MG63 (cell line): ENCODE measurements around the gene IMMP2L. TPM values are rescaled to one million over a fixed set of nuclear protein-coding genes. Genes with fewer than 3 reads are reported as not detected.
A peak's percentile ranks its signal among the peaks of the same experiment; 100 is the strongest.

Source experiments
- DNase-seq: peaks from one replicate; pipeline ENCODE4 v3.0.0-alpha.2; 2020
- H3K27me3 ChIP-seq: fragments of 250-450 bp; sonication (Bioruptor Pico); 2 replicates; pipeline ENCODE4 v1.5.1; 2020; ENCODE audit warnings: mild to moderate bottlenecking, moderate library complexity
- H3K36me3 ChIP-seq: fragments of 250-450 bp; sonication (Bioruptor Pico); 2 replicates; pipeline ENCODE4 v1.5.1; 2020; ENCODE audit warnings: mild to moderate bottlenecking, moderate library complexity
- H3K4me3 ChIP-seq: fragments of 250-450 bp; sonication (Bioruptor Pico); 2 replicates; pipeline ENCODE4 v1.5.1; 2020; ENCODE audit warnings: mild to moderate bottlenecking, moderate library complexity
- H3K9me3 ChIP-seq: fragments of 250-450 bp; sonication (Bioruptor Pico); 2 replicates; pipeline ENCODE4 v1.5.1; 2020; ENCODE audit warnings: mild to moderate bottlenecking, moderate library complexity
- total RNA-seq: library from RNA; depleted of rRNA; stranded (reverse); fragments of >200 nt; shearing (Covaris generic); gene quantifications from 2 replicates; pipeline ENCODE4 v1.2.3, GENCODE V29; 2014; ENCODE audit warnings: low replicate concordance

The IMMP2L gene
- total RNA-seq, 1 experiment from 2014 or later: 8.8 TPM

DNA sequence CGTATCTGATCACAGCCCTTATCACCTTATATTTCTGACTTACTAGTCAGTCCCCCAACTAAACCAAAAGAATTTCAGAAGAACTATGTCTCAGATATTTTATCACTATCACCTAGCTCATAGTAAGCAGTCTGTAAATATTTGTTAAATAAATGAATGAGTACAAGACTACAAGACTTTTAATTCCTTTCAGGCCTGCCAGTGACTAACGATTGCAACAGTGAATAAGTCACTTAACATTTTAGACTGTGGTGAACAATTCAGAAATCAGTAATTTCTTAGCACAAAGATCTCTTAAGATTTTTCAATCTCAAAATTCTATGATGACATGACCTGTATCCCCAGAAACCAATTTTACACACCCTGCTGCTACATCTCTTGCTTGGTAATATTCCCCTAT is 162.2 kb downstream of the IMMP2L start:
- Histone ChIP-seq H3K4me3 (no peak overlapping the region), H3K9me3 (no peaks in the 10 kb centered on the region), H3K27me3 (no peaks in the 10 kb centered on the region), H3K36me3 (no peaks in the 10 kb centered on the region)
- no peak for DNase-seq

DNA sequence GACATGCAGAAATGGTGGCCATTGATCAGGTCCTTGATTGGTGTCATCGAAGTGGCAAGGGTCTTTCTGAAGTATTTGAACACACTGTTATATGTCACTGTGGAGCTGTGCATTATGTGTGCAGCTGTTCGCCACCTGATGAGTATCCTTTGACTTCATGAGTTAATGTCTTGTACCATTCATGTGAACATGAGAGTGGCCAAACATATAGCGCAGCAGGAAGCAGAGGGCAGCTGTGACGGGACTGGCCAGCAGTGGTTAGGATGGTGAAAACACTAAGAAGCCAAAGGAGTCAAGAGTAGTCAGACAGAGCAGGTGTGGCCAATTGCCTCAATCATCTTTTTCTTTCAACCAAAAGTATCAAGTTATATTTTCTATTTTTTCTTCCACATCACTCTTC is 167.4 kb downstream of the IMMP2L start:
- Histone ChIP-seq H3K9me3 (no peaks in the 10 kb centered on the region), H3K27me3 (no peaks in the 10 kb centered on the region), H3K4me3 (no peak overlapping the region), H3K36me3 (no peaks in the 10 kb centered on the region)
- no peak for DNase-seq

DNA sequence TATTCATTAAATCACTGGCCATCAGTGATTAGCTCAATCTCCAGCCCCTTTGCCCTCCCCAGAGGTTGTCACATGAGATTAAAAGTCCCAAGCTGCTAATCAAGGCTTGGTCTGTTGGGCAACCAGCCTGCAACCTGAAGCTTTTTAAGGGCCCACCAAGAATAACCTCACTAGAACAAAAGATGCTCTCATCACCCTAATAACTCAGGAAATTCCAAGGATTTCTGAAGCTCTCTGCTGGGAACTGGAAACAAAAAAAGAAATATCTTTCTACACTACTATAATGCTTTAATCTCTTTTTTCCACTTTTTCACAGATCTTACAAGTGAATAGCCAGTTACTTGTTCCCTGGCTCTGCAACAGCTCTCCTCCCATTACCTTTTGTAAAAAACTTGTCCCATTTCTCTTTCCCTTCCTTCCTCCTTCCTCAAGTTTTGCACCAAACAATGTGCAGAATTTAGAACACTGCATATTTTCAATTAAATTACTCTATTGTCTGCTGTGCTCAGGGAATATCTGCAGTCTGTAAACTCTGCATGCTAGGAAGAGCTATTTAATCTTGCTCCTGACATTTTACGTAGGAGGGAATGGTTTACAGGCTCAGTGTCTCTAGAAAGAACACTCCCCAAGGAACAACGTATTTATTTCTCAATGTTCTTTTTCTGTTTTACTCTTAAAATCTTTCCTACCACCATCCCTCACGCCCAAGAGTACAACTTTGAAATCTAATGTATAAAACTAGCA is 169.1 kb downstream of the IMMP2L start:
- no peak overlapping the region for H3K4me3 ChIP-seq
- H3K27me3 ChIP-seq: no peaks in the 10 kb centered on the region
- no peak for DNase-seq
- H3K9me3 ChIP-seq: no peaks in the 10 kb centered on the region
- H3K36me3 ChIP-seq: no peaks in the 10 kb centered on the region

DNA sequence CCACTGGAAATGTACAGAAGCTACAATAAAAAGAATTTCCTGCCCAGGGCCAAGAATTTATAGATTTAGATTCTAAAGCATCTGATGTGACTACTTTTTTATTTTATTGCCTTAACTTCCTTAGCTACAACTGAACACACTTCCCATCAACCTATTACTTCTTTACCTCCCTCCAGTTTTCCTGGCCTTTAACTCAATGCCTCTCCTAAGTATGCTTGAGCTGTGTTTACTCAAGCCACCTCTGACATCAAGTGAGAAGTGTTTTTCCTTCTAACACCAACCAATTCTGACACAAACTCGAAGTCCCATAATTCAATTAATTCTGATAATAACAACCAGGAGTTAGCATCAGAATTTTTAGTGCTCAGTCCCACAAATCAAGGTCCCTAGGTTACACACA is 170.0 kb downstream of the IMMP2L start:
- no peaks in the 10 kb centered on the region for H3K9me3 ChIP-seq
- no peak overlapping the region for H3K4me3 ChIP-seq
- no peak for DNase-seq
- H3K27me3 ChIP-seq: no peaks in the 10 kb centered on the region
- no peaks in the 10 kb centered on the region for H3K36me3 ChIP-seq

DNA sequence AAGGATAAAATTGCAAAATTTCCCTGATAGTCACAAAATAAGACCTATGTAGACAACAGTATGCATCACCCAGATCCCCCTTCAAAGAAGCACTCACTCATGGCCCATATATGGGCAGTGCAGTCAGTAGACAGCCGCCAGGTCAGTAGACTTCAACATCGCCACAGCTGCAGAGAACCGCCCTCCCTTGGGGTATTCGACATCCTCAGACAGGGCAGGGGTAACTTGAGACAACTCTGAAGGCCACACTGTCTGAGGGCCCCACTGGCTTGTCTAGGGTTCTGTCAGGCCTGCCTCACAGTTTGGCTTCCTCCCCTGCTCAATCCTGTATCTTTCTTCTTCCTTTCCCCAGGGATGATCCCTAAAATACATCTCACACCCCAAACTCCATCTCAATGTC is 172.3 kb downstream of the IMMP2L start:
- Histone ChIP-seq H3K4me3 (no peak overlapping the region), H3K9me3 (no peaks in the 10 kb centered on the region), H3K36me3 (no peaks in the 10 kb centered on the region), H3K27me3 (no peaks in the 10 kb centered on the region)
- DNase-seq: no peak

DNA sequence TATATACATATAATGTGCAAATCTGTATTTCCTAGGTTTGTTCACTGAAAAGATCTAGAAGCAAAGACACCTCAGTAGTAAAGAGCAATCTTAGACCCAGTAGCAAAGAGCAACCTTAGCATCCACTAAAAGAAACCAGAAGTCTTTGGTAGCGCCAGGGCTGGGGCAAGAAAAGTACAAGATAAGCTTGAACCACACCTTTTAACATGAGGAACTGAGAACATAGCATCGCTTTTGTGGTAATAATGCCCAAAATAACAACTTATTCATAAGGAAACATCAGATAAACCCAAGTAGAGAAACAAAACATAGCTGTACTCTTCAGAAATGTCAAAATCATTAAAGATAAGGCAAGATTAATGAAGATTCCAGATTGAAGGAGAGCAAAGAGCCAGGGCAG is 173.4 kb downstream of the IMMP2L start:
- Histone ChIP-seq H3K27me3 (no peaks in the 10 kb centered on the region), H3K4me3 (no peak overlapping the region), H3K36me3 (no peaks in the 10 kb centered on the region), H3K9me3 (no peaks in the 10 kb centered on the region)
- no peak for DNase-seq

DNA sequence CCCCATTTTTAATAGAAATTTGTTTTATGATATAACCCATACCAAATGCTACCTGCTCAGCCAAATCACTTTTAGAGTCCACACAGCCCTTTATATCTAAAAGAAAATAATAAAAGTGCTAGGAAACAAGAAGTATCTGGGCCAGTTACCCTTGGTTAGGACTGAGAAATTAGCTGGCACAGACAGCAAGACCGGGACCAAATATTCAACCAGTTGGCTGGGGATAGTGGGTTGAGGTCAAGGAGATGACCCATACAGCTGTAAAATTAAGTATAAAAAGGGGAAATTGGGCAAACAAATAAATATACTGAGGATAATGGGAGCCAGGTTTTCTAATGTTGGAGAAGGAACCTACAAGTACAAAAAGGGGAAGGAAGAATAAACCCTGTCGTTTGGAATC is 174.3 kb downstream of the IMMP2L start:
- no peaks in the 10 kb centered on the region for H3K36me3 ChIP-seq
- H3K9me3 ChIP-seq: no peaks in the 10 kb centered on the region
- H3K27me3 ChIP-seq: no peaks in the 10 kb centered on the region
- no peak for DNase-seq
- H3K4me3 ChIP-seq: no peak overlapping the region

DNA sequence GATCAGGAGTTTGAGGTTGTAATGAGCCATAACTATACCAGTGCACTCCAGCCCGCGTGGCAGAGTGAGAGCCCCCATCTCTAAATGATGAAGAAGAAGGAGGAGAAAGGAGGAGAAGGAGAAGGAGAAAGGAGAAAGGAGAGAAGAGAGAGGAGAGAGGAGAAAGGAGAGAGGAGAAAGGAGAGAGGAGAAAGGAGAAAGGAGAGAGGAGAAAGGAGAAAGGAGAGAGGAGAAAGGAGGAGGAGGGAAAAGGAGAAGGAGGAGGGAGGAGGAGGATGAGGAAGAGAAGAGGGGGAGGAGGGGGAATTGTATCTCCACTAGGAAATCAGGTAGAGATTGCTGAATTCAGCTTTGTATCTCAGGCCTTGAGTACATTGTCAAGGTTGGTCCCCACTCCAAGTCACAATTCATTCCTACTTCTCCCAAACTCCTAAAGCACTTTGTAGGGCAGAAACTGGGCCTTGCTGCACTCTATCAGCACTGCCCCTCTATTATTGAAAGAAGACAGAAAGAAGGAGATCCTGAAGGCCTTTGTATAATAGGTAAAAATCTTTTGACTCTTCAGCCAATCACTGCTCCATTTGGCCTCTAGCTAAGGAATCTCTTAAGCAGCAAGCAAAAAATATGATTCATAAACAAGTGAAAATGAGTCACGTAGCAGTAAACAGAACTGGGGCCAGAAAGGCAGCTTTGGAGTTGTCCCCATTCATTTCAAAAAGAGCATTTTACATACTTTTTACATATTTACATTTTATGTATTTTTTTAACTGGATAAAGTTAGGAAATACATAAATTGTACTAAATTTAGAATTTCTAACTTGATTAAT is 178.0 kb downstream of the IMMP2L start:
- Histone ChIP-seq H3K9me3 (no peaks in the 10 kb centered on the region), H3K27me3 (no peaks in the 10 kb centered on the region), H3K4me3 (no peak overlapping the region), H3K36me3 (no peaks in the 10 kb centered on the region)
- DNase-seq: peak; percentile 5

DNA sequence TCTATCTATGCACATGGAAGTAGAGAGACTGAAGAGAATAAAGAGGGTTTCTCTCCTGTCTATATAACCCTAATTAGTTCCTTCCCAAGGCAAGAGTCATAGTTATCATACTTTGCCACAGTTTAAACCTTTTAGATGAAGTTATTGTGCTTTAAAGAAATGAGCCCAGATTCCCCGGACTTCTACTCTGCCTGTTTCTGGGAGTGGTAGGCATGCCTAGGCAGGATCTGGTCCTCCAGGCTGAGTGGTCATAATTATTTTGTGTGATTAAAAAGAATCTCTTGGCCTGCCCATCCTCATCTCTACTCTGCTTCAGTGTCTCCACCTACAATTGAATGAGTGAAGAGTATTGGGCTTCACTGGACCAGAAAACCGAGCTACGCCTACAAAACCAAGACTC is 179.2 kb downstream of the IMMP2L start:
- Histone ChIP-seq H3K27me3 (no peaks in the 10 kb centered on the region), H3K9me3 (no peaks in the 10 kb centered on the region), H3K36me3 (no peaks in the 10 kb centered on the region), H3K4me3 (no peak overlapping the region)
- no peak for DNase-seq

DNA sequence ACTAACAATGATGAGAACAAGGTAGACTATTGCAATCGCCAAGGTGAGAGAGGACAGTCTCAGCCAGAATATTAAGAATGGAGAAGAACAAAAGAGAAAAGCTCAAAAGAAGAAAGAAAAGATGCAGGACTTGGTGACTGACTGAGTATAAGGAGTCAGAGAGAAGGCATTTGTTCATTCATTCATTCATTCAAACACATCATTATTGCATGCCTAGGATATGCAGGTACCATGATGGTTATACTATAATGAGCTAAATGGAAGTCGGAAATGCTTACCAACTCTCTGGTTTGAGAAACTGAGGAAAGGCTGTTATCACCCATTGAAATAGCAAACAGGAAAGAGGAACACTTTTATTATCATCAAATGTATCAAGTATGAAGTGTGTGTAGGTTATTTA is 180.7 kb downstream of the IMMP2L start:
- H3K27me3 ChIP-seq: no peaks in the 10 kb centered on the region
- no peaks in the 10 kb centered on the region for H3K9me3 ChIP-seq
- no peak for DNase-seq
- H3K36me3 ChIP-seq: no peaks in the 10 kb centered on the region
- H3K4me3 ChIP-seq: no peak overlapping the region

DNA sequence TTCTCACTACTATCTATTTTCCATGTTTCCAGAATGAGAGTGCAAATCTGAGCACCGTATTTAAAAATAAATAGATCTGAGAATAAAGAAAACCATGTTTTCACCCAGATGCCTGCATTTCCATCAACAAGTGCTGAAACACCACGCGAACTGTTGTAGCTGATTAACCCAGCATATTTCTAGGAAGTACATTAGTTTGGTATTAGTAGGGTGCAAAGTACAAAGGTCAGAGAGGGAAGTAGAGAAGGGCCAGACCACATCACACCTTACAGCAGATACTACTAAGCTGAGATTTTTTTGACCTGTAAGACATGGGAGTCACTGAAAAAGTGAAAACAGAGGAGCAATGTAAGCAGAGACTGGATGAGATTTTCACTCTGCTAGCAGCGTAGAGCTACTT is 181.3 kb downstream of the IMMP2L start:
- no peaks in the 10 kb centered on the region for H3K9me3 ChIP-seq
- no peaks in the 10 kb centered on the region for H3K27me3 ChIP-seq
- H3K4me3 ChIP-seq: no peak overlapping the region
- no peak for DNase-seq
- no peaks in the 10 kb centered on the region for H3K36me3 ChIP-seq

DNA sequence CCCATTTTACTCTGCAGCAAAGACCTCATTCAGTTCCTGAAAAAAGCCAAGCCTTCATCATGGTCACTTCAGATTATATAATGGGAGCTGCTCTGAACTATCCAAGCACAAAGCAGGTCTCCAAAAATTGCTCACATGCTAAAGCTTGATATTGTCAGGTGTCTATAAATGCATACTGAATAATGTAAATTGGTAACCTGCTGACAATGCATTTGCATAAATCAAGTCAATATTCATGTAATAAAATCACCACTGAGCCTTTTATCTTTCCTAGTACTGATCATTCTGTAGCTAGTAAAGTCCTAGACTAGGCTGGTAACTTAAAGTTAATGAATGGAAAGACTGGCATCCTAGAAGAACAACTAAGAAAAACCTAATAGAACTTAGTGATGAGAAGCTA is 188.3 kb downstream of the IMMP2L start:
- no peaks in the 10 kb centered on the region for H3K27me3 ChIP-seq

DNA sequence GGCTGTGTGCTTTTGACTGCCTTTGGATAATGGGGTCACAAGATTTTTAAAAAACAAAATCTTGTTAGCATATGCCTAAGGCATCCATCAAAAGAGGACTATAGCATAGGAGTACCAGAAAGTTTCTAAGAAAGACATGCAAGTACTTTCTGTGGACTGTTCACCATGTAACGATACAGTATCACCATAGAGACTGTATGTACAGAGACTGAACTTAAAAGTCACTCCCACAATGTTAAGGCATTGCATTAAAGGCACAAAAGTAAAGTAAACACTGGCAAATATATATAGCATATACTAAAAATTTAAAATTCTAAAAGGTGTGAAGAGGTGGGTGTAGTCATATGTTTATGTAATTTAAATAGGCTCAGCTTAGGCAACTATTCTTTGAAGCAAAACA is 190.9 kb downstream of the IMMP2L start:
- H3K27me3 ChIP-seq: no peaks in the 10 kb centered on the region
- no peak for DNase-seq
- no peaks in the 10 kb centered on the region for H3K9me3 ChIP-seq
- H3K4me3 ChIP-seq: no peak overlapping the region
- no peaks in the 10 kb centered on the region for H3K36me3 ChIP-seq

More for the DNA sequence above, 188.3 kb downstream of the IMMP2L start:
- no peak for DNase-seq
- Histone ChIP-seq H3K36me3 (no peaks in the 10 kb centered on the region), H3K4me3 (no peak overlapping the region), H3K9me3 (no peaks in the 10 kb centered on the region)

DNA sequence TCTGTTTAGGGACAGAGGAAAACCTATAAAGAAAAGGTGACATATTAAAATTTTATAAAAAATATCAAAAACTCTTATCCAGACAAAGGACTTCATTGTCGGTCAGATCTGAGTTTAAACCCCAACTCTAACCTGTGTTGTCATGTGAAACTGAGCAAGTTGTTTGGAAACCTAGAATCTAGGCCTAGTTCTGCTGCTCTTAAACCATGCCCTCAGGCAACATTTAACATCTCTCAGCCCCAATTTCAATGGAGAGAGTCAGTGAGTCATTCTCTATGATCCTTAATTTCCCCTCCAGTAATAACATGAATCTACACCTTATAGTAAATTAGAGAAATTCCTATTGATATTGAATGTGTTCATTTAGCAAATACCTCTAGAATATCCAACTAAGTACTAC is 192.3 kb downstream of the IMMP2L start:
- H3K27me3 ChIP-seq: no peaks in the 10 kb centered on the region
- H3K36me3 ChIP-seq: no peaks in the 10 kb centered on the region
- H3K4me3 ChIP-seq: no peak overlapping the region
- H3K9me3 ChIP-seq: no peaks in the 10 kb centered on the region
- no peak for DNase-seq

DNA sequence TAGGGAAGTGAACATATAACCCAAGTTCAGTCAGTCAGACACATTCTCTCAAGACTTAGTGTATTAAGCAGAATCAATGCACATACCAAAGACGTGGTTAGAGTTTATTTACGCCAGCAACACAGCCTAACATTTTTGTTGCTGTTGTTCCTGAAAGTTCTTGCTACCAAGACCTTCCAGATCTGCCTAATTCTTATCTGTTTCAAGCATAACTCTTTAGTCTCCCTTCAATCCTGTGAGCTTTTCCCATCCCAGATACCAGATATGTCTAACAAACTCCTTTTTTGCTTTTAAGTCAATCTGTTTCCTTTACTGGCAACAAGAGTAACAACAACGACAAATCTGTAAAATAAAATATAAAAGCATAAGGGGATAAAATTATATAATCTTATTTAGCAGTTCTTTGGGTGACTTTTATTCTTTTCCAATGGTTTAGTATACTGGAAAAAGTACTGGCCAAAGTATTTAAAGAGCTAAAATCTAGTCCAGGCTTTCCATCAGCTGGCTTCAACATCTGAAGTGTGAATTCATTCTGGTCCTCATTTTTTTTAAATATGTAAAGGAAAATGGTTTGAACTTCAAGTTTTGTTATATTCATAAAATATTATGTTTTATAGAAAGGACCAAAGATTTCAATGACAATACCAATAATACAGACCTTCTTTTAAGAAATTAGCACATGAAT is 193.8 kb downstream of the IMMP2L start:
- no peaks in the 10 kb centered on the region for H3K27me3 ChIP-seq
- no peak overlapping the region for H3K4me3 ChIP-seq
- no peak for DNase-seq
- no peaks in the 10 kb centered on the region for H3K36me3 ChIP-seq
- H3K9me3 ChIP-seq: no peaks in the 10 kb centered on the region

DNA sequence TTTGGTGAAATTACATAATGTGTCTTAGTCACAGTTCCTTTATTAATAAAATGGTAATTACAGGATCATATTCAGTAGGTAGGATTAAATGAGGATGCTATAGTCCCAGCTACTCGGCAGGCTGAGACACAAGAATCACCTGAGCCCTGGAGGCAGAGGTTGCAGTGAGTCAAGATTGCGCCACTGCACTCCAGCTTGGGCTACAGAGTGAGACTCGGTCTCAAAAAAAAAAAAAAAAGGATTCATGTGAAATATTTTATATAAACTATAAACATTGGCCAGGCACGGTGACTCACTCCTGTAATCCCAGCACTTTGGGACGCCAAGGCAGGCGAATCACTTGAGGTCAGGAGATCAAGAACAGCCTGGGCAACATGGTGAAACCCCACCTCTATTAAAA is 197.9 kb downstream of the IMMP2L start:
- Histone ChIP-seq H3K27me3 (no peaks in the 10 kb centered on the region), H3K4me3 (no peak overlapping the region), H3K9me3 (no peaks in the 10 kb centered on the region), H3K36me3 (no peaks in the 10 kb centered on the region)
- DNase-seq: peak; percentile 72

DNA sequence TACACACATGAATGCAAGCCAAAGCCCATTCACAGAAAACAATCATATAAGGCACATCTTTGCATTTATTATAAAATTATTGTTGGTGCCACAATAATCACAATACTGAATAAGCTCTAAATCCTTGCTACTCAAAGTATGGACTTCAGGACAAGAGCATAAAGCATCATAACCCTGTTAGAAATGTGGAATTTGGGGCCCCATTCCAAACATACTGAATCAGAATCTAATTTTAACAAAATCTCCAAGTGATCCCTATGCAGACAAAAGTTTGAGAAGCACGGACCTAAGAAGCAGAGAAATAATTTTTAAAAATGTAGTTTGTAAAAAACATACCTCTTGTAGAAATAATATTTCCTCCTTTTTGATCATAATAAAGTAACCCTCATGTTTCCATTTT is 199.2 kb downstream of the IMMP2L start:
- H3K4me3 ChIP-seq: no peak overlapping the region
- H3K27me3 ChIP-seq: no peaks in the 10 kb centered on the region
- no peaks in the 10 kb centered on the region for H3K9me3 ChIP-seq
- H3K36me3 ChIP-seq: no peaks in the 10 kb centered on the region
- DNase-seq: no peak
